NCI-H2196 treated with DMSO at 0.1 percent for 48 hours (cell line): ENCODE measurements around the gene MFAP4.

Experiments
- DNase-seq: peaks from one replicate; lab custom pipeline; 2025; ENCODE audit not compliant: unreplicated experiment; lab: John Stamatoyannopoulos, UW

Gene MFAP4

GRCh38 chr17:19410875-19411620 lies 24.1 kb upstream of the MFAP4 start, which contains the start of gene RNF112:
Gene RNF112 (plus strand): TSS chr17:19411232. CDS start chr17:19411409, 177 bp downstream.
- DNase-seq, result no peak

DNA sequence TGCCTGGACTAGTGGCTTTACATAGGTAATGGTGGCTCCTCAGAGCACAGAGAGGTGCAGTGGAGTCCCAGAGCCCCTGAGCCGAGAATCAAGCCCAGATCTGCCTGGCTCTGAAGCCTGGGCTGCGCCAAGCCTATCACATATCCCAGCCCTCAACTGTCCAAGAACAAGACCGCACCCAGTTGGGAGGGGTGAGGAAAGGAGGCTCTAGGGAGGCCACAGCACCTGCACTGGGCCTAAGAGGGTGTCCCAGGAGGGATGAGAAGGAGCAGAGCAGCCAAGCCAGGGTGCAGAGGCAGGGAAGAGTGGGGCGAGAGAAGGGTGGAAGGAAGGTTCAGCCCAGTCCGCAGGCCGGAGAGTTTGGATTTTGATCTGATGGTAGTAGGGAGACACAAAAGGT lies 23.1 kb upstream of the MFAP4 start:
- no peak for DNase-seq

DNA sequence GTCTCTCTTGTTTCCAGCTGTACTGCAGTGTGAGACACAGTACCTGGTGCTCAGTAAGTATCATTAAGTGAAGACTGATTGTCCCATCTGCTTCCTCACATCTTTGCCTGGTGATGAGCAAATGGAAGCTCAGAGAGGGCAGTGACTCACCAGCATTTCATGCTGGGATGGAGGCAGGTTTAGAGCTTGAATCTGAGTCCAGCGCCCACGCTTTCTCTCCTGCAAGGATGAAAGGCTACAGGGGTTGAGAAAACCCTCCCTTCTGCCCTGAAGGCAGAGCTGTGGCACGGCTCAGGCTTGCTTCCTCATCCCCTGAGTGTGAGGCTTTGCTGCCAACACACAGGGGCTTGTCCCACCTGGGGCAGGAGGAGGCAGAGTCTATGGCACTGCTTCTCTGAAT lies 22.5 kb upstream of the MFAP4 start:
- DNase-seq, result no peak

DNA sequence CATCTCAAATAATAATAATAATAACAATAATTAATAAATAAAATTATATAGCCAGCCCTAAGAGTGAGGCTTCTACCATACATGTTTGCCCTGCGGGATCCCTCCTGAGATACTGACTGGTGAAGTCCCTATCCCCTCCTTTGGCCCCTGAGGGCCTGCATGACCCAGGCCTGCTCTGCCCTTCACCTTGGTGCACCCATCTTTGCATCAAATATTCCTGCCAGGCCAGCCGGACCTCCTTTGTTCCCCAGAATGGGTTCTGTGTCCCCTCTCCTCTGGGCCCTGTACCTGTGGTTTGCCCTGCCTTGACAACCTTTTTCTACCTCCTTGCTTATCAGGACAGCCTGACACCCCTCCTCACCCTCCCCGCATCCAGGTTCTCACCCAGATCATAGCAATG lies 22.1 kb upstream of the MFAP4 start:
- no peak for DNase-seq

- DNase-seq, result no peak
Measured at GRCh38 chr17:19408346-19408710, 21.3 kb upstream of the MFAP4 start.

DNA sequence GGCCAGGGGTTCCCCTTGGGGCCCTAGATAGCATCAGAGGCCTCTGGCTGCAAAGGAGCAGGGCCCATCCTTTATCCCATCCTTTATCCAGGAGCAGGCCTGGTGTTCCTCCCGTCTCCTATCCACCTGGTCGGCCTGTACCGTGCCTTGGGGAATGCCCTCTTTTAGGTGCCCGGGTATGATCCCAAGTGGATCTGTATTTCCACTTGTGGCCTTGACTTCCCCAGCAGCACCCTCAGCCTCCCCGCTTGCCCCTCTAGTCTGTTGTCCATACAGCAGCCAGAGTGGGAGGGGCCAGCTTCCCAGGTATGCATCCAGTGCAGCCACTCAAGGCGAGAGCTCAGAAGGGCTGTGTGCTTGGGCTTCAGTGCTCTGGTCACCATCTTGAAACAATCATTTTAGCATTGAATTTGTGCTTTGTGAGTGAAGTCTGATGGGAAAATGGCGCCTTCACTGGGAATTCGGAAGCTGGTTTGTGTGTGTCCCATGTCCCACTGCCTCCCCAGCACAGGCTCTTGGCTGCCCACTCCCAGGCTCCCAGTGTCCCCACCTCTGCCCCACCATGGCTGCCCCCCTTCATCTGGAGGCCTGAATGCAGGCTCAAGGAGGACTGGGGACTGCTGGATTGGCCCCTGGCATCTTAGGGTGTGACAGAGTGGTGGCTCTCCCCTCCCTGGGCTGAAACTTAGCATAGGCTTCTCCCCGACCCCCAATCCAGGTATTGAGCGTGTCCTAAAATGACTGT lies 20.8 kb upstream of the MFAP4 start:
- DNase-seq, result no peak

GRCh38 chr17:19405114-19405513 lies 18.1 kb upstream of the MFAP4 start:
- DNase-seq, result no peak

DNA sequence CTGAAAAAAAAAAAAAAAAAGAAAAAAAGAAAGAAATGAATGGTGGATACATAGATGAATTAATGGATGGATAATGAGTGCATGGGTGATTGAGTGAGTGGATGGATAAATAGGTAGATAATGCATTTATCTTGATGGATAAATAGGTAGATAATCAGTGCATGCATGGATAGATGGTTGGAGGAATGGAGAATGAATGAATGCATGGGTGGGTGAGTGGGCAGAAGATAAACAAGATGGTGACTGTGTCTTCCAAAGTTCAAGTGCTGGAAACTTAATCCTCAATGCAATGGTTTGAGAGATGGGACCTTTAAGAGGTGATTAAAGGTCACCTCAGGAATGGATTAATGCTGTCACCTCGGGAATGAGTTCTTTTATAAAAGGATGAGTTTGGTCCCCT lies 17.3 kb upstream of the MFAP4 start:
- DNase-seq, result no peak

- no peak for DNase-seq
Measured at GRCh38 chr17:19403021-19403420, 16.0 kb upstream of the MFAP4 start.

DNA sequence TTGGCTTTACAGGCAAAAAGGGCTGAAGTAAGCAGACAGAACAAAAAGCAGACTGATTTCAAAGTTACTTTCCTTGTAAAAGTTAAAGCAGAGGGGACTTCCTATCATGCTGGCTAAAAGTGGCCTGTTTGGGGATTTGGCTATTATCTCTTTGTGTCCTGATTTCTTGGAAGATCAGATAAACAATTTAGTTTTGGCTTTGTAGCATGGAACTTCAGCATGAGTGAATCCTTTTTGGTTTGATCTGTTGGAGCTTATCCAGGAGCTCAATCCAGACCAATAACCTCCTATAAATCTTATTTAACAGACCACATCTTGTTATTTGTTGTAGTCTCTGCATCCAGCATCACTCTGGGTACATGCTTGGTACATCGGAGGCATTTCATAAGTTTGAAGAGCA lies 15.2 kb upstream of the MFAP4 start:
- DNase-seq, result no peak

GRCh38 chr17:19401321-19402010 lies 14.5 kb upstream of the MFAP4 start:
- DNase-seq, result no peak

- no peak for DNase-seq
Measured at GRCh38 chr17:19399750-19400450, 12.9 kb upstream of the MFAP4 start.

GRCh38 chr17:19398301-19399181 lies 11.6 kb upstream of the MFAP4 start:
- no peak for DNase-seq

DNA sequence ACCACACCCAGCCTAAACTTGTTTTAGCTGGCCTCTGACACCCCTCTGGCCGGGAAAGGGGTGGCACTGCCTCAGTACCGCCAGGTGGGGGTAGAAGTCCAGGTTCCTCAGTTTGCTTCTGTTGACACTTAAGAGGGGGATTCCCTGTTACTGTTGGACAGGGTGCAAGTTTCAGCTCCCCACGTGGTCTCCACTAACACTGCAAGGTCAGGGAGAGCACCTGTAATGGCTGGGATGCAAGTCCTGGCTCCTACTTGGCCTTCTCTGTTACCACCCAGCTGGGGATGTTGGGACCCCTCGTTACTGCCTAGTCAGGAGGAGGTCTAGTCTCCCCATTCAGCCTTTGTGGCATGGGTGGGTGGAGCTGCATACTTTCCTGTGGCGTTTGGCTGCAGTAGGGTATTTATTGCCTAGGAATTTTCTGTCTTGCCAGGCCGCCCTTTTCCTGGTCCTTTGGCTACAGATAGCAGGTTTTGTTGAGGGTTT lies 10.6 kb upstream of the MFAP4 start:
- no peak for DNase-seq

- DNase-seq, result no peak
Measured at GRCh38 chr17:19392303-19392702, 5.3 kb upstream of the MFAP4 start.

DNA sequence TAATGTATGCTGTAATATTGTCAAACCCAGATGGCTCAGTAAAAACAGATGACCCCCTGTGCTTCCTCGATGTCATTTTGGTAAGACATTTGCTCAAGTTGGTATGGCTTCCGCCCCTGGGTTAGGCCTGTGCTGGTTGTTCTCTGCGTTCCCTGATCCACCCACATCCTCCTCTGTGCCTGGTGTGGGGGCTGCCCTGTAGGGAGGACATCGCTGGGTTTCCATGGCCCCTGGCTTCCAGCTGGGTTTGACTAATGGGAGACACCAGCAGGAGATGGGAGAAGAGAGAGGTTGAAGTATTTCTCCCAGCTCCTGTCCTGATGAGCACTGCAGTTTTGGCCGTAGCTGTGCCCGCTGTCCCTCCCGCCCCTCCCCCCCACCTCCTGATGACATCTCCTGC lies 4.4 kb upstream of the MFAP4 start:
- DNase-seq, result no peak

DNA sequence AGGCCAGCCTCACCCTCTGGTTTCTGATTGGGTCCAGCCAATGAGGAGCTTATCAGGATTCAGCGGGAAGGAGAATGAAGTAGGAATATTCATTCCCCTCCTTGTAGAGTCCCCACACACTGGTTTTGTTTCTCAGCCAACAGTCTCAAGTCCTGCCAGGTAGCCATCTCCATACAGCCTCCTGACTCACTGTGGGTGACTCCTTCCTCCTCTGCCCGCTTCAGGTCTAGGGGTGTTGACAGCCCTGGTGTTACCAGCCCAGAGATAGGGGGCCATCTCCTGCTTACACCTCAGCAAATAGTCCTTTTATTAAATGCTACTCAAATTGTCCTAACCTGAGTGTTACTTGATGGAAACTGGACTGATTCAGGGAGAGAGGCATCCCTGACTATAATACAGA lies 4.0 kb upstream of the MFAP4 start:
- DNase-seq, result no peak

DNA sequence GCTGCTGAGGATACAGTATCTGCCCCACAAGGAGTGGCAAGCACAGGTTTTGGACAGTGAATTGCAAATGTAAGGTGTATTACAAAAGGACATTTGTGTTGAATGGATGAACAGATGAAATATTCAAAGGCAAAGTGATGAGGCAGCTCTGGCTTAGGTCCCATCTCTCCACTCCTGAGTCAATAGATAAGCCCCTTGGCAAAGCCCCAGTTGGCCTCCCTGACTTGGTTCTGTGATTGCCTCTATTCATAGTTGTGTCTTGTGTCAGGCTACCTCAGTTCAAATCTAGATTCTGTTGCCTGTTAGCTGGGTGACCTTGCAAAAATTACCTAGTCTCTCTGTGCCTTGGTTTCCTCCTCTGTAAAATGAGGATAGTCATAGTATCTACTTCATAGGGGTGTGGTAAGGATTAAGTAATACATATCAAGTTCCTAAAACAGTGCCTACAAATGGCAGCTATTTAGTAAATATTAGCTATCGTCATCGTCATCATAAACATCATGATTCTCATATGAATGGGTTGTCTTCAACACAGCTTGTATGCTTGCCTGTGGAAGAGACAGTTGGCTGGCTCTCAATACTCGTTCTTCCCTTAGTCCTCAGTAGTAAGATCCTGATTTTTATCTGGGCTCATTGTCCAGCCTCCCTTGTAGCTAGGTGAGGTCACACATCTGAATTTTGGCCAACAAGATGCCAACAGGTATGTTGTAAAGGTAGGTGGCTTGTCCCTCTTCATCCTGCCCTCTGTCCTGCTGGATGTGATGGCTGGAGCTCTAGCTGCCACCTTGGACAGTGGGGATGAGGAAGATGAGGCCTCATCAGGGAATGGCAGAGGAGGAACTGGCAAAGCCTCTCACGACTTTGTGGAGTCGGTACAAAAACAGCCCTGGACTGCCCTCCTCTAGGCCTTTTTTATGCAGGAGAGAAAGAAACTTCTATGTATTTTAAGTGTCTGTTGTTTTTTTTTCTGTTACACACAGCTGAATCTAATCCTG lies 2.1 kb upstream of the MFAP4 start:
- no peak for DNase-seq

- no peak for DNase-seq
Measured at GRCh38 chr17:19387921-19388521, 1.0 kb upstream of the MFAP4 start.
